ENCODE measurements around the gene KDM8. TPM values are rescaled to one million over a fixed set of nuclear protein-coding genes. Genes with fewer than 3 reads are reported as not detected.
A peak's percentile ranks its signal among the peaks of the same experiment; 100 is the strongest.

Gene KDM8
- 1 to 10 TPM; 2.1 to 9.9 (median 4.9) TPM for total RNA-seq

- peak within 1 kb of the TSS; percentile 94 to 99 for H3K27ac ChIP-seq
- H3K4me1 ChIP-seq (replicated peaks in 1 of 2) = peaks cover 5 to 8% of the 10 kb centered on the region in 2 donors
- in situ Hi-C loops (cut with MboI; ENCODE audit: low pct_unique_long_range_greater_than_20kb in 2 of 9, low sequenced_read_pairs in 9 of 9, unreplicated experiment in 9 of 9) = no loop called here
- H3K4me3 ChIP-seq = peak within 1 kb of the TSS; percentile 62 to 94 (median 71)
- 0% methylated on average over 1 to 26 of the region's 70 CpGs; no CpG with 5 or more reads in 4 of the 10 experiments for WGBS, 10 experiments
- peak; percentile 86 to 96 (median 90) for ATAC-seq (replicated peaks in 6 of 8)
Observed at GRCh38 chr16:27203507-27204311, at the start of gene KDM8. TSS of gene KDM8 (plus strand) at chr16:27203526. CDS start at chr16:27210124, 6,598 bp downstream.

GRCh38 chr16:27154705-27155521, 48.4 kb upstream of the KDM8 start:
- ATAC-seq (replicated peaks in 6 of 8) = peak in 3 of 8 experiments; percentile 64 to 90 (median 78)
- Histone ChIP-seq H3K27ac (no peak overlapping the region), H3K4me3 (no peak overlapping the region), H3K4me1 (replicated peaks in 1 of 2) (no peaks in the 10 kb centered on the region)
- WGBS, 10 experiments = 4 to 51% (median 12%) methylated on average over 3 to 20 of the region's 24 CpGs; no CpG with 5 or more reads in 1 of the 10 experiments
- in situ Hi-C loops (cut with MboI; ENCODE audit: low pct_unique_long_range_greater_than_20kb in 2 of 9, low sequenced_read_pairs in 9 of 9, unreplicated experiment in 9 of 9) = no loop called here

GRCh38 chr16:27156579-27156978, 46.7 kb upstream of the KDM8 start:
- 18 to 64% (median 40%) methylated on average over 1 to 3 of the region's 3 CpGs; no CpG with 5 or more reads in 3 of the 10 experiments for WGBS, 10 experiments
- ATAC-seq (replicated peaks in 6 of 8) = peak in 1 of 8 experiments; percentile 26
- H3K27ac ChIP-seq = no peak overlapping the region
- in situ Hi-C loops (cut with MboI; ENCODE audit: low pct_unique_long_range_greater_than_20kb in 2 of 9, low sequenced_read_pairs in 9 of 9, unreplicated experiment in 9 of 9) = no loop called here
- H3K4me3 ChIP-seq = no peak overlapping the region
- no peaks in the 10 kb centered on the region for H3K4me1 ChIP-seq (replicated peaks in 1 of 2)

GRCh38 chr16:27161398-27161797, 41.9 kb upstream of the KDM8 start:
- 30 to 83% (median 68%) methylated on average over 1 to 3 of the region's 3 CpGs; no CpG with 5 or more reads in 5 of the 10 experiments for WGBS, 10 experiments
- in situ Hi-C loops (cut with MboI; ENCODE audit: low pct_unique_long_range_greater_than_20kb in 2 of 9, low sequenced_read_pairs in 9 of 9, unreplicated experiment in 9 of 9) = no loop called here
- Histone ChIP-seq H3K4me3 (no peak overlapping the region), H3K27ac (no peak overlapping the region), H3K4me1 (replicated peaks in 1 of 2) (no peaks in the 10 kb centered on the region)
- no peak for ATAC-seq (replicated peaks in 6 of 8)

- no peak overlapping the region for H3K27ac ChIP-seq
- no peak overlapping the region for H3K4me3 ChIP-seq
- peak in 1 of 8 experiments; percentile 55 for ATAC-seq (replicated peaks in 6 of 8)
- no peaks in the 10 kb centered on the region for H3K4me1 ChIP-seq (replicated peaks in 1 of 2)
- in situ Hi-C loops (cut with MboI; ENCODE audit: low pct_unique_long_range_greater_than_20kb in 2 of 9, low sequenced_read_pairs in 9 of 9, unreplicated experiment in 9 of 9) = no loop called here
Observed at GRCh38 chr16:27164352-27164751, 39.0 kb upstream of the KDM8 start.

GRCh38 chr16:27165576-27165975, 37.8 kb upstream of the KDM8 start:
- Histone ChIP-seq H3K4me1 (replicated peaks in 1 of 2) (no peaks in the 10 kb centered on the region), H3K4me3 (no peak overlapping the region), H3K27ac (no peak overlapping the region)
- in situ Hi-C loops (cut with MboI; ENCODE audit: low pct_unique_long_range_greater_than_20kb in 2 of 9, low sequenced_read_pairs in 9 of 9, unreplicated experiment in 9 of 9) = no loop called here
- WGBS, 10 experiments = 0 to 100% (median 56%) methylated on average over 1 to 2 of the region's 3 CpGs; no CpG with 5 or more reads in 3 of the 10 experiments
- no peak for ATAC-seq (replicated peaks in 6 of 8)

GRCh38 chr16:27168790-27169189, 34.5 kb upstream of the KDM8 start:
- no peak overlapping the region for H3K4me3 ChIP-seq
- H3K27ac ChIP-seq = no peak overlapping the region
- no peaks in the 10 kb centered on the region for H3K4me1 ChIP-seq (replicated peaks in 1 of 2)
- no peak for ATAC-seq (replicated peaks in 6 of 8)
- WGBS, 10 experiments = 40 to 100% (median 71%) methylated on average over 1 to 6 of the region's 8 CpGs; no CpG with 5 or more reads in 2 of the 10 experiments
- in situ Hi-C loops (cut with MboI; ENCODE audit: low pct_unique_long_range_greater_than_20kb in 2 of 9, low sequenced_read_pairs in 9 of 9, unreplicated experiment in 9 of 9) = no loop called here

- no peak overlapping the region for H3K27ac ChIP-seq
- peak in 3 of 8 experiments; percentile 22 to 72 (median 23) for ATAC-seq (replicated peaks in 6 of 8)
- 19 to 100% (median 63%) methylated on average over 1 to 3 of the region's 6 CpGs; no CpG with 5 or more reads in 3 of the 10 experiments for WGBS, 10 experiments
- no peak overlapping the region for H3K4me3 ChIP-seq
- no peaks in the 10 kb centered on the region for H3K4me1 ChIP-seq (replicated peaks in 1 of 2)
- in situ Hi-C loops (cut with MboI; ENCODE audit: low pct_unique_long_range_greater_than_20kb in 2 of 9, low sequenced_read_pairs in 9 of 9, unreplicated experiment in 9 of 9) = no loop called here
Observed at GRCh38 chr16:27169511-27170071, 33.7 kb upstream of the KDM8 start.

GRCh38 chr16:27171584-27171983, 31.7 kb upstream of the KDM8 start:
- in situ Hi-C loops (cut with MboI; ENCODE audit: low pct_unique_long_range_greater_than_20kb in 2 of 9, low sequenced_read_pairs in 9 of 9, unreplicated experiment in 9 of 9) = no loop called here
- no peak for ATAC-seq (replicated peaks in 6 of 8)
- no peak overlapping the region for H3K4me3 ChIP-seq
- H3K27ac ChIP-seq = no peak overlapping the region
- WGBS, 10 experiments = 33 to 80% (median 65%) methylated on average over 1 to 4 of the region's 4 CpGs; no CpG with 5 or more reads in 3 of the 10 experiments
- no peaks in the 10 kb centered on the region for H3K4me1 ChIP-seq (replicated peaks in 1 of 2)

- in situ Hi-C loops (cut with MboI; ENCODE audit: low pct_unique_long_range_greater_than_20kb in 2 of 9, low sequenced_read_pairs in 9 of 9, unreplicated experiment in 9 of 9) = no loop called here
- no peak overlapping the region for H3K4me3 ChIP-seq
- H3K27ac ChIP-seq = no peak overlapping the region
- no peaks in the 10 kb centered on the region for H3K4me1 ChIP-seq (replicated peaks in 1 of 2)
- 0 to 72% (median 62%) methylated on average over 1 to 8 of the region's 8 CpGs; no CpG with 5 or more reads in 4 of the 10 experiments for WGBS, 10 experiments
- ATAC-seq (replicated peaks in 6 of 8) = no peak
Observed at GRCh38 chr16:27174007-27174406, 29.3 kb upstream of the KDM8 start.

GRCh38 chr16:27174798-27175197, 28.5 kb upstream of the KDM8 start:
- WGBS, 10 experiments = 40 to 86% (median 68%) methylated on average over 2 to 6 of the region's 6 CpGs; no CpG with 5 or more reads in 1 of the 10 experiments
- Histone ChIP-seq H3K27ac (no peak overlapping the region), H3K4me3 (no peak overlapping the region), H3K4me1 (replicated peaks in 1 of 2) (no peaks in the 10 kb centered on the region)
- in situ Hi-C loops (cut with MboI; ENCODE audit: low pct_unique_long_range_greater_than_20kb in 2 of 9, low sequenced_read_pairs in 9 of 9, unreplicated experiment in 9 of 9) = no loop called here
- peak in 1 of 8 experiments; percentile 57 for ATAC-seq (replicated peaks in 6 of 8)

- Histone ChIP-seq H3K4me3 (no peak overlapping the region), H3K27ac (no peak overlapping the region), H3K4me1 (replicated peaks in 1 of 2) (no peaks in the 10 kb centered on the region)
- WGBS, 10 experiments = 79 to 100% (median 87%) methylated on average over 1 to 5 of the region's 8 CpGs; no CpG with 5 or more reads in 3 of the 10 experiments
- ATAC-seq (replicated peaks in 6 of 8) = peak in 3 of 8 experiments; percentile 38 to 39 (median 38)
- in situ Hi-C loops (cut with MboI; ENCODE audit: low pct_unique_long_range_greater_than_20kb in 2 of 9, low sequenced_read_pairs in 9 of 9, unreplicated experiment in 9 of 9) = no loop called here
Observed at GRCh38 chr16:27175888-27176287, 27.4 kb upstream of the KDM8 start.
